RWPE2 (cell line): ENCODE results near the gene PTPRM.

Source experiments
- ATAC-seq: fragments of 200-7000 bp; cut with Tn5 transposase; 3 replicates; pipeline ENCODE4 v1.9.1; 2021; ENCODE audit warnings: low read depth
- DNase-seq: peaks from one replicate; pipeline ENCODE4 v3.0.0-alpha.2; 2020; ENCODE audit warnings: low spot score
- H3K27ac ChIP-seq: fragments of 450-650 bp; 2 replicates; pipeline ENCODE4 v1.5.1; 2017; ENCODE audit warnings: mild to moderate bottlenecking; ENCODE audit not compliant: poor library complexity, severe bottlenecking
- H3K27me3 ChIP-seq: fragments of 250-450 bp; sonication (Bioruptor Pico); 2 replicates; pipeline ENCODE4 v1.5.1; 2021; ENCODE audit warnings: mild to moderate bottlenecking, moderate library complexity; ENCODE audit not compliant: insufficient read depth, poor library complexity, severe bottlenecking
- H3K36me3 ChIP-seq: fragments of 250-450 bp; sonication (Bioruptor Pico); 2 replicates; pipeline ENCODE4 v1.5.1; 2020; ENCODE audit warnings: low read depth, mild to moderate bottlenecking, moderate library complexity
- H3K4me1 ChIP-seq: fragments of 250-450 bp; sonication (Bioruptor Pico); 2 replicates; pipeline ENCODE4 v1.5.1; 2021; ENCODE audit warnings: mild to moderate bottlenecking, moderate library complexity; ENCODE audit not compliant: insufficient read depth, poor library complexity, severe bottlenecking
- H3K4me3 ChIP-seq: fragments of 250-450 bp; sonication (Bioruptor Pico); 2 replicates; pipeline ENCODE4 v1.5.1; 2021; ENCODE audit warnings: mild to moderate bottlenecking, moderate library complexity; ENCODE audit not compliant: severe bottlenecking
- H3K9me3 ChIP-seq: fragments of 250-450 bp; sonication (Bioruptor Pico); 2 replicates; pipeline ENCODE4 v1.5.1; 2021; ENCODE audit warnings: mild to moderate bottlenecking, moderate library complexity; ENCODE audit not compliant: severe bottlenecking
- CTCF ChIP-seq: fragments of 450-650 bp; IDR thresholded peaks from one replicate; pipeline ENCODE4 v1.5.1; 2017; ENCODE audit warnings: mild to moderate bottlenecking, moderate library complexity; ENCODE audit not compliant: poor library complexity, severe bottlenecking

The PTPRM gene

GRCh38 chr18:7822435-7823331, 255.6 kb downstream of the PTPRM start:
- Histone ChIP-seq H3K36me3 (no peaks in the 10 kb centered on the region), H3K27me3 (no peaks in the 10 kb centered on the region), H3K9me3 (no peaks in the 10 kb centered on the region), H3K27ac (no peak overlapping the region), H3K4me3 (no peak overlapping the region), H3K4me1 (no peaks in the 10 kb centered on the region)
- no peak for DNase-seq
- ATAC-seq: no peak
- TF ChIP-seq CTCF: no peak

DNA sequence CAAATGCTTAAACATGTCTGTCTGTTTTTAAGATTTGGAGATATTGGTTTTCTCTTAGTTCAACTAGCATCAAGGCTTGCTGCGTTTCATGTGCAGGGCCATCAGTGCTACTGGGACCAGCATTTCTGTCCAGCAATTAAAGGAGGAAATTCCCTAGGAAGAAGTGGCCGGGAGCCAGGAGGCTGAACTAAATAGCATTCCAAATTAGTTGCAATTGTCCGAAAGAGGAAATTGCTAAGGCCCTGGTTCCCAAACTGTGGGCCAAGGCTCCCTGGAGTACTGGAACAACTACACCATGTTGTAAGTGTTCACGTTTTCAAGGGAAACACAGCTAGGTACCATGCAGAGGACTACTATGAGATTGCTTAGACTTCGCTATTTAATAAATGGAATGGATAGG, 257.9 kb downstream of the PTPRM start:
- Histone ChIP-seq H3K27ac (no peak overlapping the region), H3K9me3 (no peaks in the 10 kb centered on the region), H3K36me3 (no peaks in the 10 kb centered on the region), H3K4me1 (no peaks in the 10 kb centered on the region), H3K27me3 (no peaks in the 10 kb centered on the region), H3K4me3 (no peak overlapping the region)
- no peak for TF ChIP-seq CTCF
- DNase-seq (no peak), ATAC-seq (no peak)

DNA sequence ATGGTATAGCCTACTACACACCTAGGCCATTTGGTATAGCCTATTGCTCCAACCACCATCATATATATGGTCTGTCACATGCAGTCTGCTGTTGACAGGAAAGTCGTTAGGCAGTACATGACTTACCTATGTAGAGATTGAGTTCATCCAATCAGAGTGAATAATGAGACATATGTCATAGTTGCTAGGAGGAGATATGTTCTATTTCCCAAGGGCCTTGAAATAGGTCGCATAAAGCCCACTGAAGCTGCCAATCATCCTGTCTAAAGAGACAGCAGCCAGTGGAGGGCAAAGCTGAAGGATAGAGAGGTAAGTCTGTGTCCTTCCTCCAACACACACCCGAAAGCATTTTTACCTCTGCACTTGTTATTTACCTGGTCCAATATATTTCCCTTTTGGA, 263.4 kb downstream of the PTPRM start:
- DNase-seq (no peak), ATAC-seq (peak; percentile 73; the same call in 2 of the 3 replicates)
- H3K9me3 ChIP-seq: no peaks in the 10 kb centered on the region
- no peak overlapping the region for H3K27ac ChIP-seq
- TF ChIP-seq CTCF: no peak
- H3K4me3 ChIP-seq: no peak overlapping the region
- no peaks in the 10 kb centered on the region for H3K36me3 ChIP-seq
- H3K4me1 ChIP-seq: no peaks in the 10 kb centered on the region
- H3K27me3 ChIP-seq: no peaks in the 10 kb centered on the region

DNA sequence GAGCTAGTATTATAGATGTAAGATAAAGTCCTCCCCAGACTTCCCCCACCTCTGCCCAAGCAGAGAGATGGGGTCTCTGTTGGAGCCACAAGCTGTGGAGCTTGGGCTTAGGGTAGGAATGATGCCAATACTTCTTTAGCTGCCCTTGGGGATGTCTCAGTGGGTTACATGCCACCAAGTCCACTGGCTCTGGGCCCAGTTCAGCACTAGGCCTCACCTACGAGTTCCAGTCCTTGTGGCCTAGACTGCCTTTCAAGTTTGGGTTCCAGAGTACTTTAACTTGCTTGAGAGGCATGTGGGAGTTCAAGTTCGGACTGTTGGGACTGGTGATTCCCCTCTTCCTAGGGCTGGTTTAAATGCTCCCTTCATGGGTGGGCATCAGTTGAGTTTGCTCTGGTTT, 272.4 kb downstream of the PTPRM start:
- H3K27me3 ChIP-seq: no peaks in the 10 kb centered on the region
- no peaks in the 10 kb centered on the region for H3K4me1 ChIP-seq
- no peaks in the 10 kb centered on the region for H3K9me3 ChIP-seq
- no peaks in the 10 kb centered on the region for H3K36me3 ChIP-seq
- no peak for DNase-seq
- no peak overlapping the region for H3K4me3 ChIP-seq
- H3K27ac ChIP-seq: no peak overlapping the region
- no peak for TF ChIP-seq CTCF
- ATAC-seq: no peak

GRCh38 chr18:7840411-7840810, 273.3 kb downstream of the PTPRM start:
- ATAC-seq (no peak), DNase-seq (no peak)
- H3K4me1 ChIP-seq: no peaks in the 10 kb centered on the region
- H3K27ac ChIP-seq: no peak overlapping the region
- H3K27me3 ChIP-seq: no peaks in the 10 kb centered on the region
- no peak for TF ChIP-seq CTCF
- H3K9me3 ChIP-seq: no peaks in the 10 kb centered on the region
- H3K4me3 ChIP-seq: no peak overlapping the region
- H3K36me3 ChIP-seq: no peaks in the 10 kb centered on the region
